ENCODE measurements around the gene ZNF439. TPM values are rescaled to one million over a fixed set of nuclear protein-coding genes. Genes with fewer than 3 reads are reported as not detected.

The ZNF439 gene
- total and polyA plus RNA-seq, 10 of the 15 experiments (the other 5 are each of a cell fraction or from before 2014, with no cell fraction given): 0.43 to 2.5 (median 1.2) TPM

GRCh38 chr19:11848594-11849469 lies at the start of gene ZNF439 (continued):
- TF ChIP-seq ATF2 (IDR thresholded peaks at IDR 0.05; ENCODE audit: low read length): no peak
- TF ChIP-seq REST (IDR thresholded peaks at IDR 0.05; ENCODE audit: low read depth, low read length): no peak
- TF ChIP-seq POLR2A (IDR thresholded peaks at IDR 0.05; ENCODE audit: low read depth, low read length): peak; percentile 76
- TF ChIP-seq POLR2AphosphoS5 (IDR thresholded peaks at IDR 0.05; ENCODE audit: low read length): no peak
- no peak for TF ChIP-seq ZBTB4 (CRISPR knock-in tag; IDR thresholded peaks at IDR 0.05)
- no peak for TF ChIP-seq POLR2AphosphoS2 (IDR thresholded peaks at IDR 0.05; ENCODE audit: low read depth, low read length)
- no peak for TF ChIP-seq BACH1 (IDR thresholded peaks at IDR 0.05; ENCODE audit: borderline replicate concordance)
- no peak for TF ChIP-seq HCFC1 (IDR thresholded peaks at IDR 0.05; ENCODE audit: low read length)
- no peak for TF ChIP-seq CEBPZ (IDR thresholded peaks at IDR 0.05; ENCODE audit: low read depth, low read length)
- 0 out of 2 replicates have a peak, but pooled peaks have one; percentile 33 for TF ChIP-seq GATAD2B (conservative IDR thresholded peaks at IDR 0.05; ENCODE audit: low read depth)
- no peak for TF ChIP-seq EP300 (IDR thresholded peaks at IDR 0.05; ENCODE audit: borderline replicate concordance in 1 of 2, control insufficient read depth in 1 of 2, low read depth in 2 of 2, low read length in 2 of 2)
- no peak for TF ChIP-seq IRF3 (IDR thresholded peaks at IDR 0.05)
- no peak for TF ChIP-seq MTA3 (IDR thresholded peaks at IDR 0.05; ENCODE audit: borderline replicate concordance, low read length)
- TF ChIP-seq CEBPB (IDR thresholded peaks at IDR 0.05; ENCODE audit: borderline replicate concordance in 1 of 2, low read depth in 2 of 2, low read length in 2 of 2): no peak
- no peak for TF ChIP-seq ZNF217 (IDR thresholded peaks at IDR 0.05)

All from GM12878 (cell line).